Esophagus squamous epithelium (tissue), 5 donors: ENCODE data around the gene ELF4. TPM values are rescaled to one million over a fixed set of nuclear protein-coding genes. Genes with fewer than 3 reads are reported as not detected.

Experiments used
- DNase-seq: peaks from one replicate; lab custom pipeline; 2025; lab: John Stamatoyannopoulos, UW
- H3K27ac ChIP-seq, 4 donors: fragments of 200-600 bp; sonication (generic); one replicate each; pipeline ENCODE4 v1.5.1; 2016 to 2019; ENCODE audit warnings: mild to moderate bottlenecking in 1 of 4
- H3K27me3 ChIP-seq, 4 donors: fragments of 200-600 bp; sonication (generic); 1 replicate in 3 of 4; 2 replicates in 1 of 4; pipeline versions ENCODE4 v1.5.1 to v1.6.0; 2017 to 2021; ENCODE audit warnings: antibody characterized with exemption in 1 of 4
- H3K36me3 ChIP-seq, 3 donors: fragments of 200-600 bp; sonication (generic); one replicate each; pipeline ENCODE4 v1.5.1; 2016 to 2019
- H3K4me1 ChIP-seq, 3 donors: fragments of 200-600 bp; sonication (generic); one replicate each; pipeline ENCODE4 v1.5.1; 2017 to 2019
- H3K4me3 ChIP-seq, 4 donors: fragments of 200-600 bp; sonication (generic); 1 replicate in 3 of 4; 2 replicates in 1 of 4; pipeline ENCODE4 v1.5.1; 2016 to 2019; ENCODE audit warnings: mild to moderate bottlenecking in 2 of 4, moderate library complexity in 1 of 4
- H3K9me3 ChIP-seq, 3 donors: fragments of 200-600 bp; sonication (generic); one replicate each; pipeline ENCODE4 v1.5.1; 2016 to 2019
- CTCF ChIP-seq, 6 experiments: fragments of 450-650 bp in 4 of 6; fragments of 200-600 bp in 2 of 6; sonication (generic) in 2 of 6; IDR thresholded peaks; one replicate each; pipeline ENCODE4 v1.5.1; 2016 to 2019; ENCODE audit warnings: antibody characterized with exemption in 6 of 6, mild to moderate bottlenecking in 4 of 6, moderate library complexity in 4 of 6
- POLR2A ChIP-seq, 4 donors: fragments of 450-650 bp; IDR thresholded peaks; one replicate each; pipeline ENCODE4 v1.6.1; 2017; ENCODE audit warnings: antibody characterized with exemption in 4 of 4, mild to moderate bottlenecking in 4 of 4, moderate library complexity in 3 of 4
- WGBS, 2 donors: methylation state at CpG; one replicate each; pipeline ENCODE4 v1.1.5; 2018; 5-methylcytosine and 5-hydroxymethylcytosine counted together
- intact Hi-C: fragments of 100-400 bp; cut with DNase I; formaldehyde crosslinking; loops from one replicate; pipeline ENCODE4 v1.15.0; 2022
- total RNA-seq, 4 donors: library from RNA; depleted of rRNA; stranded (reverse); fragments of >200 nt; gene quantifications; one replicate each; pipeline ENCODE4 v1.1.0, GENCODE V29; 2016
- donor health status: DM: yes; HTN: yes; CAD: no.

ELF4 gene
- total RNA-seq, 4 donors from 2014 or later, result 9.2 to 14.1 (median 12.5) TPM

- Histone ChIP-seq H3K27me3 (no peaks in the 10 kb centered on the region), H3K4me1 (no peaks in the 10 kb centered on the region), H3K4me3 (no peak overlapping the region), H3K27ac (no peak overlapping the region), H3K36me3 (peaks cover 0 to 91% (median 13%) of the 10 kb centered on the region in 3 donors), H3K9me3 (no peaks in the 10 kb centered on the region)
- TF ChIP-seq CTCF (IDR thresholded peaks at IDR 0.05) (no peak), POLR2A (IDR thresholded peaks at IDR 0.05) (no peak)
- 77 to 90% methylated on average over 5 to 8 of the region's 12 CpGs for WGBS, 2 donors
- intact Hi-C loops, result no loop called here
- no peak for DNase-seq
Measured at GRCh38 chrX:130051176-130051845, 59.0 kb downstream of the ELF4 start.

GRCh38 chrX:130049821-130050220, 60.5 kb downstream of the ELF4 start:
- Histone ChIP-seq H3K27ac (no peak overlapping the region), H3K4me3 (no peak overlapping the region), H3K36me3 (peaks cover 0 to 94% (median 13%) of the 10 kb centered on the region in 3 donors), H3K4me1 (no peaks in the 10 kb centered on the region), H3K9me3 (no peaks in the 10 kb centered on the region), H3K27me3 (no peaks in the 10 kb centered on the region)
- no peak for DNase-seq
- 79 to 93% methylated on average over 3 to 7 of the region's 8 CpGs for WGBS, 2 donors
- no peak for TF ChIP-seq POLR2A (IDR thresholded peaks at IDR 0.05)
- TF ChIP-seq CTCF (IDR thresholded peaks at IDR 0.05), result no peak
- intact Hi-C loops, result no loop called here

DNA sequence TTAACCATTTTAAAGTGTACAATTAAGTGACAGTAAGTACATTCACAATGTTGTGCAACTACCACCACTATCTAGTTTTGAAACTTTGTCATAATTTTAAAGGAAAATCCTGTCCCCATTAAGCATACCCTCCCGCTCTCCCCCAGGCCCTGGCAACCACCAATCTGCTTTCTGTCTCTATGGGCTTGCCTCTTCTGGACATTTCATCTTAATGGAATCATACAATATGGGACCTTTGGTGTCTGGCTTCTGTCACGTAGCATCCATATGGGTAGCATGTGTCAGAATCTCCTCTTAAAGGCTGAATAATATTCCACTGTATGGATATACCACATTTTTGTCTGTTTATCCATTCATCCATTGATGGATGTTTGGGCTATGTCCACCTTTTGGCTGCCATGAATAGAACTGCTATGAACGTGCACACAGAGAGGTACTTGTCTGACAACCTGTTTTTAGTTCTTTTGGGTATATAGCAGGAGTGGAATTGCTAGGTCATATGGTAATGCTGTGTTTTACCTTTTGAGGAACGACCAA, 61.5 kb downstream of the ELF4 start:
- no peaks in the 10 kb centered on the region for H3K9me3 ChIP-seq
- no peak for DNase-seq
- intact Hi-C loops, result no loop called here
- WGBS, 2 donors, result 72 to 97% methylated on average over 4 of the region's 4 CpGs
- H3K4me3 ChIP-seq, result no peak overlapping the region
- TF ChIP-seq CTCF (IDR thresholded peaks at IDR 0.05) (no peak), POLR2A (IDR thresholded peaks at IDR 0.05) (no peak)
- H3K27ac ChIP-seq, result no peak overlapping the region
- H3K27me3 ChIP-seq, result no peaks in the 10 kb centered on the region
- peaks cover 0 to 94% (median 13%) of the 10 kb centered on the region in 3 donors for H3K36me3 ChIP-seq
- no peaks in the 10 kb centered on the region for H3K4me1 ChIP-seq

DNA sequence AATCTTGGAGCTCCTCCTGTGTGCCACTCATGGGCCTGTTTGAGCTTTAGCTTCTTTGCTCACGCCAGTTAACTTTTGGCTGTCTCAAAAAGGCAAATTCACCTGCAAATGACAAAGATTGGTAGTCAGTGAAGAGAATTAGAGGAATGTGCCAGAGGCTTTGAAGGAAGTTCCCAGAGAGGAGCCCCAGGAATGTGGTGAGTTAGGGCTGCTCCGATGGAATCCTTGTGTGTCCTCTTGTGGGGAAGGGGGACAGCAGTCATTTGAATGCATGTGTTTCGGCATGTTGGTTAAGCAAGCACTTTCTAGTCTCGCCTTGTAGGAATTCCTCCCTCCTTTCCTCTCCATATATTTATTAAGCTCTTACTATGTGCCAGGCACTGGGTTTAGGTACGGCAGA, 62.9 kb downstream of the ELF4 start:
- TF ChIP-seq CTCF (IDR thresholded peaks at IDR 0.05) (no peak), POLR2A (IDR thresholded peaks at IDR 0.05) (no peak)
- no peaks in the 10 kb centered on the region for H3K27me3 ChIP-seq
- no peak for DNase-seq
- H3K4me3 ChIP-seq, result no peak overlapping the region
- H3K27ac ChIP-seq, result no peak overlapping the region
- H3K9me3 ChIP-seq, result no peaks in the 10 kb centered on the region
- peaks cover 0 to 91% (median 7%) of the 10 kb centered on the region in 3 donors for H3K36me3 ChIP-seq
- intact Hi-C loops, result no loop called here
- no peaks in the 10 kb centered on the region for H3K4me1 ChIP-seq
- WGBS, 2 donors, result 77 to 100% methylated on average over 1 to 5 of the region's 5 CpGs

- TF ChIP-seq POLR2A (IDR thresholded peaks at IDR 0.05) (no peak), CTCF (IDR thresholded peaks at IDR 0.05) (no peak)
- no peak for DNase-seq
Measured at GRCh38 chrX:130039847-130040246, 70.5 kb downstream of the ELF4 start.

More at GRCh38 chrX:130039847-130040246, 70.5 kb downstream of the ELF4 start:
- H3K4me1 ChIP-seq, result no peaks in the 10 kb centered on the region
- peaks cover 0 to 97% (median 6%) of the 10 kb centered on the region in 3 donors for H3K36me3 ChIP-seq
- intact Hi-C loops, result no loop called here
- no peak overlapping the region for H3K4me3 ChIP-seq
- no peaks in the 10 kb centered on the region for H3K9me3 ChIP-seq
- H3K27ac ChIP-seq, result no peak overlapping the region
- H3K27me3 ChIP-seq, result no peaks in the 10 kb centered on the region
- WGBS, 2 donors, result 40% methylated on average over 1 of the region's 2 CpGs; no CpG with 5 or more reads in 1 of the 2 donors
